Endothelial cell of umbilical vein (primary cell): ENCODE data around the gene BRAT1. TPM values are rescaled to one million over a fixed set of nuclear protein-coding genes. Genes with fewer than 3 reads are reported as not detected.

ENCODE experiments used
- BruUV-seq: library from RNA; stranded (reverse); fragments of 400-500 nt; replicated peaks from 2 replicates; lab custom pipeline; 2021; lab: Mats Ljungman, UMichigan
- CTCF ChIA-PET: fragments of 300-600, 350-600 bp; sonication (Branson Sonifier 250); formaldehyde crosslinking; loops from one replicate; lab custom pipeline; 2021; ENCODE audit warnings: antibody characterized with exemption, inconsistent platforms; lab: Charles Lee
- POLR2A ChIA-PET: fragments of 300-600, 350-600 bp; sonication (Branson Sonifier 250); formaldehyde crosslinking; loops from one replicate; lab custom pipeline; 2021; ENCODE audit warnings: antibody characterized with exemption, inconsistent platforms; lab: Charles Lee
- DNase-seq: peaks from one replicate; pipeline ENCODE4 v3.0.0-alpha.2; 2011; ENCODE audit warnings: low read depth, low spot score
- FAIRE-seq: peaks from 2 replicates; lab custom pipeline; 2011; peaks lifted over from hg19 to GRCh38; lab: Jason Lieb, UNC
- H2AFZ ChIP-seq: 2 replicates; pipeline ENCODE4 v1.6.0; 2012; ENCODE audit warnings: low read depth, low read length, control low read depth, inconsistent platforms
- H3K27ac ChIP-seq: 2 replicates; pipeline ENCODE4 v1.5.1; 2011; ENCODE audit warnings: low read depth, mild to moderate bottlenecking, control low read depth, low read length, moderate library complexity; ENCODE audit not compliant: insufficient read depth
- H3K27me3 ChIP-seq, 2 experiments: 2 replicates each; pipeline versions ENCODE4 v1.6.0 to v1.6.1; 2011; ENCODE audit warnings: low read length in 2 of 2, mixed read lengths in 1 of 2; ENCODE audit not compliant: control insufficient read depth in 2 of 2, insufficient read depth in 2 of 2
- H3K36me3 ChIP-seq, 2 experiments: 2 replicates in 1 of 2; 3 replicates in 1 of 2; pipeline ENCODE4 v1.5.1; 2011; ENCODE audit warnings: low read length in 2 of 2, mild to moderate bottlenecking in 1 of 2, moderate library complexity in 1 of 2; ENCODE audit not compliant: control insufficient read depth in 2 of 2, insufficient read depth in 2 of 2; ENCODE audit errors: extremely low read depth in 1 of 2
- H3K4me1 ChIP-seq: 3 replicates; pipeline ENCODE4 v1.5.1; 2011; ENCODE audit warnings: mild to moderate bottlenecking, low read length; ENCODE audit not compliant: control insufficient read depth, insufficient read depth; ENCODE audit errors: extremely low read depth
- H3K4me2 ChIP-seq: 2 replicates; pipeline ENCODE4 v1.6.1; 2011; ENCODE audit warnings: low read length, control low read depth, mixed read lengths; ENCODE audit not compliant: insufficient read depth
- H3K4me3 ChIP-seq, 3 experiments: fragments of 200-600 bp in 1 of 3; sonication (generic), shearing (Covaris generic) in 1 of 3; replicated peaks in 1 of 3; 2 replicates each; pipeline ENCODE4 v1.5.1; 2011 to 2016; ENCODE audit warnings: control low read depth in 3 of 3, low read length in 3 of 3, mild to moderate bottlenecking in 2 of 3, inconsistent platforms in 1 of 3, low read depth in 1 of 3, moderate library complexity in 1 of 3; ENCODE audit not compliant: insufficient read depth in 1 of 3
- H3K79me2 ChIP-seq: 2 replicates; pipeline ENCODE4 v1.6.0; 2012; ENCODE audit warnings: low read length, inconsistent platforms; ENCODE audit not compliant: control insufficient read depth, insufficient read depth
- H3K9ac ChIP-seq: replicated peaks from 2 replicates; pipeline ENCODE3; 2011; ENCODE audit warnings: low read length, control low read depth; ENCODE audit not compliant: insufficient read depth; ENCODE audit errors: extremely low read depth
- H3K9me1 ChIP-seq: replicated peaks from 3 replicates; pipeline ENCODE4 v1.6.0; 2011; ENCODE audit warnings: mild to moderate bottlenecking, low read length; ENCODE audit not compliant: control insufficient read depth, insufficient read depth; ENCODE audit errors: extremely low read depth
- H3K9me3 ChIP-seq: replicated peaks from 2 replicates; pipeline ENCODE4 v1.5.1; 2012; ENCODE audit warnings: low read length, inconsistent platforms; ENCODE audit not compliant: control insufficient read depth, insufficient read depth
- H4K20me1 ChIP-seq: replicated peaks from 2 replicates; pipeline ENCODE3; 2011; ENCODE audit warnings: mild to moderate bottlenecking, low read length; ENCODE audit not compliant: control insufficient read depth, insufficient read depth; ENCODE audit errors: extremely low read depth
- FOS ChIP-seq: IDR thresholded peaks from 2 replicates; pipeline ENCODE4 v1.6.1; 2011; ENCODE audit warnings: mild to moderate bottlenecking, low read length, moderate library complexity, borderline replicate concordance; ENCODE audit not compliant: insufficient read depth
- GATA2 ChIP-seq: IDR thresholded peaks from 2 replicates; pipeline ENCODE4 v1.7.0; 2011; ENCODE audit warnings: low read depth, mild to moderate bottlenecking, moderate library complexity, mixed read lengths, low read length; ENCODE audit not compliant: insufficient read length, insufficient read depth
- MYC ChIP-seq: IDR thresholded peaks from one replicate; pipeline ENCODE4 v1.6.1; 2011; ENCODE audit warnings: mild to moderate bottlenecking, low read depth, low read length
- POLR2A ChIP-seq: IDR thresholded peaks from 2 replicates; pipeline ENCODE4 v1.6.1; 2012; ENCODE audit warnings: low read depth, mild to moderate bottlenecking, control low read depth, low read length
- POLR2AphosphoS5 ChIP-seq: IDR thresholded peaks from 2 replicates; pipeline ENCODE4 v1.6.1; 2012; ENCODE audit warnings: low read depth, mild to moderate bottlenecking, control low read depth, low read length, moderate library complexity; ENCODE audit not compliant: insufficient read depth
- dilution Hi-C: fragments of 300-500 bp; cut with MboI; formaldehyde crosslinking; loops from one replicate; pipeline ENCODE4 v1.15.0; 2019; ENCODE audit warnings: low sequenced_read_pairs; ENCODE audit not compliant: extremely low pct_ligation_motif_present
- intact Hi-C: fragments of 100-400 bp; cut with micrococcal nuclease; formaldehyde crosslinking; loops from one replicate; pipeline ENCODE4 v1.10.0; 2022
- polyA plus RNA-seq, 4 experiments: library from polyadenylated mRNA; depleted of rRNA in 3 of 4; stranded (reverse) in 3 of 4; unstranded in 1 of 4; fragments of >200 nt; gene quantifications; 2 replicates each; pipeline versions ENCODE4 v1.2.1 to v1.2.3, GENCODE V29; 2011 to 2012; ENCODE audit warnings: missing spikeins in 1 of 4
- total RNA-seq: library from RNA; stranded (reverse); gene quantifications from 2 replicates; pipeline ENCODE4 v1.2.3, GENCODE V29; 2021
- TF ChIP-seq, protein P1 (sequence below), 2 donors: IDR thresholded peaks; 1 replicate in 1 of 2; 2 replicates in 1 of 2; pipeline ENCODE4 v1.5.1; 2011; ENCODE audit warnings: low read length in 2 of 2, mild to moderate bottlenecking in 2 of 2, moderate library complexity in 2 of 2, control low read depth in 1 of 2, inconsistent platforms in 1 of 2, low read depth in 1 of 2; ENCODE audit not compliant: insufficient read depth in 1 of 2; ENCODE audit errors: extremely low read depth in 1 of 2

BRAT1 gene
- total and polyA plus RNA-seq, 2 donors (not counting 3 experiments of a cell fraction or from before 2014, with no cell fraction given) = 31.1 to 31.6 TPM

DNA sequence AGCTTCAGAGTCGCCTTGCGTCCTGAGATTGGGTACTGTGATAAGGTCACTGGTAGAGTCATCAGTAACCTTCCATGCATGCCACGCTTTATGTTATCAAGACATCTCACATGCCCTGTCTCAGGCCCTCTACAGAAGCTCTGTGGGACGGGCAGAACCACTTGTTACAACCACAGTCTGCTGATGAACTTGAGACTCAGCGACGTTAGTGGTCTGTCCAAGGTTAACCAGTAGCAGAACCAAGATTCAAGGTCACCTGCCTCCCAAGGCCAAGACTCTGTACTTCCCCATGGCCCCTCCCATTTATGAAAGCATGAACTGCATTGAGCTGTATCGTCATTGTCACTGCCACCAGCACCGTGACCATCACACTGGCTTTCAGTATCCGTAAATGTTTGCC, 18.4 kb upstream of the BRAT1 start:
- Histone ChIP-seq H3K9ac (no peak overlapping the region), H3K36me3 (peaks cover 0 to 3% of the 10 kb centered on the region in 2 experiments), H3K4me3 (no peak overlapping the region), H3K79me2 (no peaks in the 10 kb centered on the region), H4K20me1 (no peaks in the 10 kb centered on the region), H3K9me3 (no peaks in the 10 kb centered on the region), H3K9me1 (no peaks in the 10 kb centered on the region), H3K4me2 (no peak overlapping the region), H2AFZ (no peak overlapping the region), H3K4me1 (peaks cover 26% of the 10 kb centered on the region), H3K27ac (no peak overlapping the region), H3K27me3 (no peaks in the 10 kb centered on the region)
- DNase-seq (no peak), FAIRE-seq (no peak)
- no TSS peak for BruUV-seq
- no peak for TF ChIP-seq POLR2AphosphoS5
- no peak for TF ChIP-seq FOS
- TF ChIP-seq POLR2A = no peak
- no peak for TF ChIP-seq GATA2
- TF ChIP-seq MYC = no peak
- TF ChIP-seq, protein P1, sequence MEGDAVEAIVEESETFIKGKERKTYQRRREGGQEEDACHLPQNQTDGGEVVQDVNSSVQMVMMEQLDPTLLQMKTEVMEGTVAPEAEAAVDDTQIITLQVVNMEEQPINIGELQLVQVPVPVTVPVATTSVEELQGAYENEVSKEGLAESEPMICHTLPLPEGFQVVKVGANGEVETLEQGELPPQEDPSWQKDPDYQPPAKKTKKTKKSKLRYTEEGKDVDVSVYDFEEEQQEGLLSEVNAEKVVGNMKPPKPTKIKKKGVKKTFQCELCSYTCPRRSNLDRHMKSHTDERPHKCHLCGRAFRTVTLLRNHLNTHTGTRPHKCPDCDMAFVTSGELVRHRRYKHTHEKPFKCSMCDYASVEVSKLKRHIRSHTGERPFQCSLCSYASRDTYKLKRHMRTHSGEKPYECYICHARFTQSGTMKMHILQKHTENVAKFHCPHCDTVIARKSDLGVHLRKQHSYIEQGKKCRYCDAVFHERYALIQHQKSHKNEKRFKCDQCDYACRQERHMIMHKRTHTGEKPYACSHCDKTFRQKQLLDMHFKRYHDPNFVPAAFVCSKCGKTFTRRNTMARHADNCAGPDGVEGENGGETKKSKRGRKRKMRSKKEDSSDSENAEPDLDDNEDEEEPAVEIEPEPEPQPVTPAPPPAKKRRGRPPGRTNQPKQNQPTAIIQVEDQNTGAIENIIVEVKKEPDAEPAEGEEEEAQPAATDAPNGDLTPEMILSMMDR (IDR thresholded peaks at IDR 0.05; ENCODE audit: extremely low read depth in 1 of 2, insufficient read depth in 1 of 2, low read depth in 1 of 2, low read length in 2 of 2) = no peak
- CTCF ChIA-PET = interaction anchor here (0.8 to 1.0 kb wide), 2 partner anchors 11 to 35 kb away, joined by 4 read pairs; no protein-coding TSS in a partner anchor
- intact Hi-C loops = loop anchor here (5.0 kb wide), 1 partner anchor 69 kb away; no protein-coding TSS in a partner anchor
- dilution Hi-C loops = no loop called here
- POLR2A ChIA-PET = no interaction called here
